ENCODE results near the gene TMEM144.
A peak's percentile ranks its signal among the peaks of the same experiment; 100 is the strongest.

TMEM144 gene

DNA sequence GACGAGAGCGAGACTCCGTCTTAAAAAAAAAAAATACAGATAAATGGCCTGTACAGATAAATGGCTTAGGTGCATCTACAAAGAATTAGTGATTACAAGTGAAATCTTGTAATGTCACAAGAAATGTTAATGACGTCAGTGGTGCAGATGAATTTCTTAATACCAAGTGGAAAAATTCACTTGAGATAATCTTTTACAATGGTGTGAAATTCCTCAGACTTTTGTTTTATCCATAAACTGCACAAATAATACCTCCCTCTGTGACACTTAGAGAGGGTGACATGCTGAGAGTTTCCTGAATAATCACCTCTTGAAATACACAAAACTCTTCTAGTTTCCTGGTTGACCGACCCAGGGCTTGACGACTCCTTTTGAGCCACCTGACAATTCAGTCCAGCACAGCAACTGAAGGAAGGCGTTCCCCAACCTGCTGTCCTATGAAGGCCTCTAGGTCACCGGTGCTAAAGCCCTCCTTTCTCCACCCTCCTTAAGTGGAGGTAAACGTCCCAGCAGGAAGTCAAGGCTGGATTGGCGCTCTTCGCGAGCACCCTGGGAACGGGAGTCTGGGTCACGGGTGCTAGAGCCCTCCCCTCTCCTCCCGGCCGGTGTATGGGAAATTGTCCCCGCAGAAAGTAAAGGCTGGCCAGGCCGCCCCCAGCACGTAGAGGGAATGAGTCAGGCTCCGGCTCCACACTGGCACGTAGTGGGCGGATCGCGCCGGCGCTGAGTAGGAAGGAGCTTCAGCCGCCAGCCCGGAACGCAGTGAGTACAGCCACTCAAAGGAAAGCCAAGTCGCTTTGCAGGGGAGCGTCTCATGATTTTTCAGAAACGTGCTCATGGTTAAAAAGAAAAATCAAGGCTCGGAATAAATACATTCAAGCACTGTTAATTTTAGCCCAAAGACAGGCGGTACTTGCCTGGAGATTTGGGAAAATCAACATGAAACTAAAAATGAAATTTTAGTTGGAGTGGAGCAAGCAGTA, at the start of gene TMEM144:
Gene TMEM144, plus strand, starts transcription at position 662 of the 983 bp plus-strand sequence. CDS start 2,182 bp downstream, outside the sequence.
- peak; percentile 85 for DNase-seq (ENCODE audit: low spot score)

DNA sequence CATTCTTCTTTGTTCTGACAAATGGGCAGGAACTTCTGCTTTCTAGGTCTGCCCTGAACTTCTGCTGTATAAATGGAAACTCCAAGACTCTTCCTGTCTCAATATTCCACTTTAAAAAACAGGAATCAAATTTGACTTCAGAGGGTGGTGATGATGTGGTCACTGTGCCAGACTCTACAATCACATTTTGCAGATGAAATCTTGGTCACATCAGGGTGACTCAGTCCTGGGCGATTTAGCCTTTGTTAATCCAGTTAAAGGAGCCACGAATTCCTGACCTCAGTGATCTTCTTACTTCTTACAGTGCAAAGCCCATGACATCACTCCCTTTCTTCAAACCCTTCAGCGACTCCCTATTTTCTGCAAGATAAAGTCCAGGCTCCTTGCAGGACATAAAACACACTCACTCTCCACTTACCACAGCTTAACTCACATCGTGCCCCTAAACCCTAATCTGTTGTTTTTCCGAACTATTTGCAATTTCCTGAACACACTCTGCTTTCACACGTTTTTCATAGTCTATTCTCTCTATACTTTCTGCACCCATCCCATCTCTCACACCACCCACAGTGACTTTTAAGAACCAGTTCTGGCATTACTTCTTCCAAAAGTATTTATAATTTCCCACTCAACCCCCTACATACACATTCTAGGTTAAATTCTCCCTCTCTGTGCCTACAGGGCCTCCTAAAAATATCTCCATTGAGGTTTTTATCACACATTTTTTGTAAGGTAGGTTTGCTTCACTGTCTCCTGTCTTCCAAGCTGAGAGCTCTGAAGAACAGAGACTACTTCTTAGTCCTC, 48.5 kb upstream of the TMEM144 start:
- no peak for DNase-seq (ENCODE audit: low spot score)

DNA sequence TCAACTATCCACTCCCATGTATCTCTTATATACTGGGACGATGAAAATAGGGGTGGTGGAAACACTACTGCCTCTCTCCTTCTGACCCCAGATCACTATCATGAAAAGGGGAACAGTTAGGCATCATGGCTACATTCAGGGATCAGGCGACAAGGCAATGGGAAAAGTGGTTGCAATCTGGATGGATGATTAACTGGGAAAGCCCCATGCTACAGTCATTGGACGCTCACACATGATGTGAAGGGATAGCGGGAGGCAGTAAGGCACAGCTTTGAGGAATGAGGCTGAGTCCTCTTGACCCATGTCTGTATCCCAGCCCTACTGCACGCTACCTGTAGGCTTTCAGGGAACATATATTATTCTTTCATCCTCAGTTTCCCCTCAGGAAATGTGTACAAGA, 47.7 kb upstream of the TMEM144 start:
- DNase-seq (ENCODE audit: low spot score): no peak

DNA sequence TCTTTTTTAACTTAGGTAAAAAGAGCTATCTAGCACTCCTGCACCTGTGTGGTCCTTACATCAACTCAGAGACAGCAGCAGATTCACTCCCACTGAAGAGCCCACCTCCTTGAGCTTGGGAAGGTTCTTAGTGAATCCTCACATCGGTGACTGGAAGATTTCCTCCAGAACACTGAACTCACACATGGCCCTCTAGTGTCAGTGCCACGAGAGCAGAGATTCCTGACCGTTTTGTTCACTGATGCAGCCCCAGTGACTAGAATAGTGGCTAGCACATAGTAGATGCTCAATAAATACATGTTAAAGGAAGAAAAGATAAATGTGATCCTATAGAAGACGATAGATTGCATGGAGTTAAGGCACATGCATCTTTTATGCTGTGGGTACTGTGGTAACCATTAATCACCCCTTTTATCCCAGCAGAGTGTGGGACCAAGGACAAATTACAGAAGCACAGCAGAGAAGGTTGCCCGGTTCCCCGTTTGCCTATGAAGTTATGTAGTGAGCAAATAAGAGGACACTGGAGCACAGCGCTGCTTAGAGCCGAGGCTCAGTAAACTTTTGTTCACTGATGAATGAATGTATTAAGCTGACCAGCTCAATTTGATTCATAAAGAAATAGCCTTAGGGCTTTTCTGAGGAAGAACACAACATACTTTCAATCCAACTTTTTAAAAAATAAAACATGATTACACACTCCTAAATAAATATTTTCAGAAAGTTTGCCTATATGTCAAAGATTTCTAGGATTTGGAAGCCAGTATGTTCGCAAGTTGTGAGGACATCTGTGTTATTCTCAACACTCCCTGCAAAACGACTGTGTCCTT, 46.1 kb upstream of the TMEM144 start:
- DNase-seq (ENCODE audit: low spot score): no peak

DNA sequence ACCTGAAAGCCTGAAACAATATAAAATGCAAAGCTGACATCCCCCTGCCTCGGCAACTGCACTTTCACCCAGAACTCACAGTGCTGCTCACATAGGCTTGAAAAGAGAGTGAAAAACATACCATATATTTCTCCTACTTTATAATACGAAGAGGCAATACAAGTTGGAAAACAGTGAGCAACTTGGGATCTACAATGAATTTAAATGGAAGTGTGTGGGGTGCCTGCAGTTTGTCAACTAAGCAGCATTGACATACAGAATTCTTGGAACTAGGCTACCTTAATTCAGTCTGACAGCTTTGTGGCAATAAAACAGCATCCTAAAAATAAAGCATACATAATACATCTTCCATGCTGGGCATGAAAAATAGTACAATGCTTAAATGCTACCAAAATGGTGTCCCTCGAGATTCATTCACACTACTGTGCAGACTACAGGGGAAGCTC, 45.5 kb upstream of the TMEM144 start:
- DNase-seq (ENCODE audit: low spot score): no peak

DNA sequence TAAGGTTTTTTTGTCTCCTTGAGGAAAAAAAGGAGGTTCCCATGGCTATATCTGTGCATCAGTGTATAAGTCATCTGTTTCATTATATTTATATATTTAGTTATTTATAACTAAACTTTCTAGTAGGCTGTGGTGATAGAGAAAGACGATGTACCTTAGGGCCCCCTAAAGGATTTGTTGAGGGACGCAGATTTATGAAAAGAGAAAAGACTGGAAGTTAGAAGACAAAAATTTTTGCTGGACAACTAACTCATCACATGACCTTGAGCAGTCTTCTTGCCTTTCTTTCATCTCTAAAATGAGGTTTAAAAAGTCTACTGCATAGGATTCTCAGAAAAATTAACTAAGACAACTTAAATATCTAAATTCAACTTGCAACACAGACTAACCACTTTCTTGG, 43.6 kb upstream of the TMEM144 start:
- DNase-seq (ENCODE audit: low spot score): no peak

DNA sequence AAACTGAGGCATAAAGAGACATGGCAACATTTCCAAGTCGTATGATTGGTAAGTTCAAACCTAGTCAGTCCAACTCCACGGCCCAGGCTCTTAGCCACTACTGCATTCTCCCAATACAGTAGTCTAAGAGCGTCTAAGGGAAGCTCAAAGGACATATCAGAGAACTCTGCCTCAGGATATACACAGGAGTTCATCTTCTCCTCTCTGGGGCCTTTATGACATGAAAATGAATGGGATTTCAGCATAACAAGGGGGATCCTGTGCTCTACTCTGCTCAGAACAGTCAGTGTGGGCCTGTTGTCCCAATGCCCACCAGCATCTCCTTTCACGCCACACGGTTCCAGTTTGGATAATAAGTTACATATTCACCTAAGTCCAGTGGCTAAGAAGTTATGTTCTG, 41.7 kb upstream of the TMEM144 start:
- no peak for DNase-seq (ENCODE audit: low spot score)

DNA sequence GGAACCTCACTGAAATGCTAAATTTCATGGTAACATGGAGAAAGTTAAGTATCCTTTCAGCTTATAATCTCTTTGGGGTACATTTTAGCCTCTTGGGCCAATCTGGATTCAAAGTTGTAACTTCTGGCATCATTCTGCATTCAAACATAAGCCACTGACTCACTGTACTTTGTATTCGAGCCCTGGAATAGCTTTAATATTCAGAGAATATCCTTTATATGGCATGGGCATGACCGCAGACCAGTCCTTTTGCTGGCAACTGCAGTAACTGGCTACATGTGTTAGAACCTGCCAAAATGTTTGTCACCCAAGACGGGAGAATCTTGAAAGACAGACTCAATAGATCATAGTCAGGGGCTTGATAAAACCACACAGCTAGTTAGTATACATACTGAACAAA, 40.8 kb upstream of the TMEM144 start:
- DNase-seq (ENCODE audit: low spot score): no peak

DNA sequence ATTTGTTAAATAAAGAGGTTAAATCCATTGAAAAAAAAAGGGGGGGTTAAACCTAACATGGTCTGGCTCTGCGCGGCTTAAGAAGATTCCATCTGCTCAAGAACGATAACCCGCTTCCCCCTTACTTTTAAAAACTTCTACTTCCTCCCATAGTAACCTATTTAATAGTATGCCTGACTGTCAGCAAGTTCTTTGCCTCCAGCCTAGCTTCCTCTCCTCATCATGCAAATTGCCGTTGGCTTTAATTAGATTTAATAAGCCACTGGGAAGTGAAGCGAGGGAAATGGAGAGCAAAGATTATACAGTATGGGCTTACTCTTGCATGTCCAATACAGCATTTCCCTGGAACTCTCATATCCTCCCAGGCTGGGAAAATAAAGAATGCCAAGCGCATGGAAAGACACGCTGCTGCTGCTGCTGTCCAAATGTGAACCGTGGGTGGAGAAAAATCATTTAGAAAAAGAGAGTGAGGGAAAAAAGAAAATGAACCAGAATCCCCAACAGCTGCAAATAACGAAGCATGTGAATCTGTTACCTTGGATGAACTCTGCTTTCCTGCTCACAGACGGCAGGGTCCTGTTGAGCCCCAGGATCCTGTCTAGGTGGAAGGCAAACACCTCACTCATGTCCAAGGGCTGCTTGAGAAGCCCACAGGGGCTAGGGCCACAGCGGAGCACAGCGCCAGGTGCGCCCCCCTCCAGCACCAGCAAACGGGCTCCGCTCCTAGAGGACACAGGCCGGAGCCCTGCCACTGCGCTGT, 40.2 kb upstream of the TMEM144 start:
- DNase-seq (ENCODE audit: low spot score): no peak

DNA sequence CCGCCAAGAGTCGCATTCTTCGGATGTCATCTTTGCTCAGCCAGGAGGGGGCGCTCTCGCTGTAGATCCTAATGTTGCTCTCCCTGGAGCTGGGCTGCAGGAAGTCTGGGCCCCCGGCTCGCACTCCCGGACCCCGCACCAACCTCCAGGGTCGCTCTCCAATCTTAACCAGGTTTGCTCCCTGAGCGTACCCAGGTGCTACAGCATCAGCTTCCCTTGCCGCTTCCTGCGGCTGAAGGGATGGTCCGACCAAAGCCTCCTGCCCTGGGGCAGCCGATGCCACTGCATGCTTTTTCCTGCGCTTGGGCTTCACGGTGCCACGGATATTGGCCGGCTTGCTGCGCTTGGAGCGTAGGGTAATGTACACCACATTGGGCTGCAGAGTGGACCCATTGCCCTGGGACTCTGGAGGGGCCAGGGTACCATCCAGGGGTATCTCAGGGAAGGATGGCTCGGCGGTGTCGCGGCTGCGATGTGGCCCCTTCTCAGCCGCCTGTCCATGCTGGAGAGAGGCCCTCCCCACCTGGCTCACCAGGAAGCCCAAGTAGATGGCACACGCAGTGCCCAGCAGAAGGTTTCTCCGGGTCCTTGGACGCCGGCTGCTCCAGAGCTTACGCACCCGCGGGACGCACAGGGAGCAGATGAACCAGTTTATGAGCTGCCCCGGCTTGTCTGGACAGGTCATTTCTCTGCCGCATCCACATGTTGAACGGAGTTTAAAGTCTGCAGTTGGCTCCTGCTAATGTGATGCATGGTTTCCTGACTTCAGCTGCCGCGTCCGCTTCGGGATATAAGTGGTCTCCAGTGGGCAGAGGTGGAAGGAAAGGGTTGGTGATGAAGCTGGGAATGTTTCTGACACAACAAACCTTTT, 39.4 kb upstream of the TMEM144 start:
- peak; percentile 69 for DNase-seq (ENCODE audit: low spot score)

DNA sequence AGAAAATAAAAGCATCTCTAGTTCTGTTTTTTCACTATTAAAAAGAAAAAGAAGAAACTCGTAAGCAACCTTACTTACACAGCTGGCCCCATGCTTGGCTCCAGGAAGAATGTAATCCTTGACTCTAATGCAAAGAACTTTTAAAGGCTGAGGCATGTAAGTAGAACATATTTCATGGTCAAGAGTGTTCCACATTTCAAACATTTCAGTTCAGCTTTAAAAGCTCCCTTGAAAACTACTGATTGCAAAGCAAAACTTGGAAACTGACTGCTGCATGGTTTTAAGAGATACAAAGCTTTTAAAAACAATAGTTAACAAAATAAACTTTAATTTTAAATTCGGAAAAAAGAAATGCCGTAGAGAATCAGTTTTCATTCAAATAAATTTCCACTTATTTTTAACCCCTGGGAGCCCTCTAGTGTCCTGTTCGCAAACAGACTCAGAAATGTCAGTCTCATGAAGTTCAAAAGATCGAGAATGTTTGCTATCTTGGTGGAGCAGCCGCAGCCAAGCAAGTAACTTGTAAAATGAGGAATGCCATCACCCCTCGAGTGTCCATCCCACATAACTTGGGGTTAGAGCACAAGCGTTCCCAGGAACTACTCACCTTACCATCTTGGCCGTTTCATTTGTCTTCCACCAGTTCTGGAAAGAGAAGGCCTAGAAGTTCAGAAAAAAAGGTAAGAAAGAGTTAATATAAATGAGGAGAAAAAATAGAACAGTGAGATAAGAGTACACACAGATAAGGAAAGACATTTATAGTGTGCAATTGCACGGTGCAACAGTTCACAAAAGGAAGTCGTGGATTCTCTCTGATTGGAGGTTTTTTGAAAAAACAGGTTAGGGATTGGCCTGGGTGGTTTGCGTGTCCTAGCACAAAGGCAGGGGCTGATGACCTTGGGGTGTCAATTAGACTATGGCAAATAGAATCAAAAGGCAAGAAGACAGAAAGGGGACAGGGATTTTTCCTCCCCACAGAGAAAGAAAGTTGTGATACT, 37.7 kb upstream of the TMEM144 start, which contains the start of gene GASK1B:
Gene GASK1B, minus strand, starts transcription at position 765 of the 998 bp plus-strand sequence. CDS start 1,650 bp downstream, outside the sequence.
- no peak for DNase-seq (ENCODE audit: low spot score)

DNA sequence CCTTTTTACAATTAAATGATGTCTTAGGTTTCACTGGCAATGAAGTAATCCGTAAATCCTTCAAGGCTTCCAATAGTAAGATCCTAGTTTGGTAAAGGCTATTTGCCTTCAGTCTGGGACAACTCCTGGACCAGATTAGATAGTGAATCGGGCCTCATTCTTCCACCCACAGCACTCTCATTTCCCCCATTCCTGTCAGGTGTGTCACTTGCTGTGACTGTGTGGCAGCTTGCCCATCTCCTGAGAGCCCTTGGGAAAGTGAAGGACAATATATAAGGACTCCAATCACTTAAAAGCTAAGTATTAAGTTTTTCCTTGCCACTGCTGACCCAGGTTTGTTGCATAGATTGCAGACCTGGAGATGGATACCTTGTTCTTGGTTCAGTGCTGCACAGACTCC, 34.2 kb upstream of the TMEM144 start:
- DNase-seq (ENCODE audit: low spot score): no peak

DNA sequence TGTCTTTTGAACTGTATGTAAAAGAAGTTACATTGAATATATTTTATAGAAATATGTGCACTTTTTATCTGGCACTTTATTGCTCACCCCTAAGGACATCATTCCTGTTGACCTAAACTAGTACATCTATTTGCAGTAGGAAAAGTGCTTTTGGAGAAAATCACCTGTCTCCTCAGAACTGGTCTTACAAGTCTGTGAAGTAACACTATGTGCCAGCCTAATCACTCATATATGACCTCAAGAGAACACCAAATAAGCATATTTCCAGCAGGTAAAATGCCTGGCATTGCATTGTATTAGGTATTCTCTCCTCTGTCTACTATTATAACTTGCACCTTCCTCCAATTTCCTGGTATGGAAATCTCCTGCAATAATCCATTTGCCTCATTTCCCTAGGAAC, 33.5 kb upstream of the TMEM144 start:
- DNase-seq (ENCODE audit: low spot score): no peak

DNA sequence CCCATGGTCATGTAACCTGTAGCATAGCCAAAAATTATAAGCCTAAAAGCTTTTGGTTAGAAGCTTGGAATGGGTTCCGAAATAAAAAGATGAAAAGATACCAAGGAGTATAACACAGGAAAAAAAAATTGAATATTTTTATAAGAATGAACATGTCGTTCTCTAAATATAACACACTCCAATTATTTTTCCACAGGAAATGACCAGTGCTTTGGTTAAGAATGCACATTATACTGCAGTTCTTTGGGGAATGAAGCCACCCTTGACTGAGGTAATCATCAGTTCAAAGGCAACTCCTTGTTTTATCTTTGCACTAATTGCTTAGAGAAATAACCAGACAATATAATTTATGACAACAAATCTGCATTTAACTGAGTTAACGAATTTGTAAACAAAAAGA, 30.8 kb upstream of the TMEM144 start:
- no peak for DNase-seq (ENCODE audit: low spot score)

DNA sequence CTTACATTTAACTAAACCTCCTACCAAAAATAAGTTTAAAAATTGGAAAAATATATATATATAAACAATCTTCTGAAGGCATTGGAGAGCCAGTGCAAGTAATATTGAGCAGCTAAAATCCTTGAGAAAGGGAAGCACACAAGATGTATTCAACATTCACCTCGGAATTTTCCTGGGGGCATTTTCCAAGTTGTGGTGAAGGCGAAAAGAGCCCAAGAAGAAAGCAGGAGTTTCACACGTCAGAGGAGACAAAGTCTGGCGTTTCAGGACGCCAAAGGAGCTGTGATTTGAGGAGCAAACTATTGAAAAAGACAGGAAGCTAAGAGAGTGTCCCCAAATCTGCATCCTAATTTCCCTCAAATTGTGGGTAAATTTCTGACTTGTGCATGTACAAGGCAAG, 28.4 kb upstream of the TMEM144 start:
- DNase-seq (ENCODE audit: low spot score): no peak

DNA sequence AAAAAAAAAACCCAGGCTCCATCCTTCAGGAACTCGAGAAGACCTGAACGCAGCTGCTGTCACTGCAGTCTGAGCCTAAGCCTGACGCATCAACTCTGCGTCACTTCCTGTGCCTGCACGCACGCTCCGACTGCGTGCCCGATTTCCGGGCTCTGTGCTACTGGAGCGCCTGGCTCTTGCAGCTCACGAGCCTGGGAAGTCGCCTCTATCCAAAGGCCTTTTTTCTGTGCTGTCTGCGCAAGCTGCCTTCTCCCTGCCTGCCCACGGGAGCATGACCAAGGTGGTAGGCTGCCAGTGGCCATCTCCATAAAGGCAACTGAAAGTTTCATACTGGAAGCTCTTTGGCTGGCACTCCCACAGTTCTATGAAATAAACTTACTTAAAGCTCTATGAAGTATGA, 27.6 kb upstream of the TMEM144 start:
- DNase-seq (ENCODE audit: low spot score): no peak

DNA sequence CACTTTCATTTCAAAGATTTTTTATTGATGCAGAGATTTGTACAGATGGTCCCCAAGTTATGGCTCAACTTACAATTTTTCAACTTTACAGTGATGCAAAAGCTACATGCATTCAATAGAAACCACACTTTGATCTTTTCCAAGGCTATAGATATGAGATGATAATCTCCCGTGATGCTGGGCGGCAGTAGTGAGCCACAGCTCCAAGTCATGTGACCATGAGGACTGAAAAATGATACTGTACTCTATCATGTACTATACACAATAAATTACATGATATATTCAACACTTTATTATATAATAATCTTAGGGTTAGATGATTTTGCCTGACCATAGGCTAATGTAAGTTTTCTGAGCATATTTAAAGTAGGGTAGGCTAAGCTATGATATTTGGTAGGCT, 23.5 kb upstream of the TMEM144 start:
- DNase-seq (ENCODE audit: low spot score): no peak

DNA sequence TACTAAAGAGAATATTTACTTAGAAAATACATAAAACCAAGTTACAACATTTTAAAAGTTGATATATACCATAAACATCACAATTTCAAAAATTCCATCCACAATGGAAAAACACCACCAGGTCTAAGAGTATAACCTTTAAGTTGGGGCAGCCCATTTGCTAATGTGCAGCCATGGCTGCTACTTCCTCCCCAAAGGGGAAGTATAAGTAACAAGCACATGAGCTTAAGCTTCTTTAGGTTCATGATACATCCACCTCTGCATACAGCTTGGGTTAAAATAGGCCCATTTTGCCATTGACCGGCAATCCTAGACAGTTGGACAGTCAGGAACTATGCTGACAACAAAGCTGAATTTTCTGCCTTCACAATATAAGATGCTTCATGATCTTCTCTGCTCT, 20.9 kb upstream of the TMEM144 start:
- no peak for DNase-seq (ENCODE audit: low spot score)

DNA sequence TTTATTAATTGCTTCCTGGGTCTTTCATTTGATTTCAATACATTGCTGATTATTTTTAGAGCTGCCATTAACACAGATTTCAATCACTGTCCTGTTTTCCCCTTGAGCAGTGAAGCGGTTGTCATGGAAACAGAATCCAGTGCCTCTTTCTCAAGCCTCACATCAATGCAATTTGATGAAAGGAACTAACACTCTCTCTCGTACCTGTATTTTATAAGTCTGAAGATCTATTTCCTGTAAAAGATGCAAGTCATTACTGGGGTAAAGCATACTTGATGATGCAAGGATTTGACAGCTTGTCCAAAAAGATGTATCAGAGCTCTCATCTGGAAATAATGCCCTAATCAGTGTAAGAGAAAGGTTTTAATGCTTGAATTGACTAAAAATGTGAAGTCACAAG, 19.6 kb upstream of the TMEM144 start:
- no peak for DNase-seq (ENCODE audit: low spot score)
